AG08395 (cell line): Measurements from ENCODE around the gene XYLT2.
A peak's percentile ranks its signal among the peaks of the same experiment; 100 is the strongest.
"Not testable (repeated sequence)": the region's sequence is repeated elsewhere in the genome, so short reads cannot be mapped to it uniquely, and the experiment has no call there.

Source experiments
- DNase-seq: peaks from one replicate; pipeline ENCODE4 v3.0.0; 2012; ENCODE audit warnings: mixed read lengths, low spot score

XYLT2 gene

DNA sequence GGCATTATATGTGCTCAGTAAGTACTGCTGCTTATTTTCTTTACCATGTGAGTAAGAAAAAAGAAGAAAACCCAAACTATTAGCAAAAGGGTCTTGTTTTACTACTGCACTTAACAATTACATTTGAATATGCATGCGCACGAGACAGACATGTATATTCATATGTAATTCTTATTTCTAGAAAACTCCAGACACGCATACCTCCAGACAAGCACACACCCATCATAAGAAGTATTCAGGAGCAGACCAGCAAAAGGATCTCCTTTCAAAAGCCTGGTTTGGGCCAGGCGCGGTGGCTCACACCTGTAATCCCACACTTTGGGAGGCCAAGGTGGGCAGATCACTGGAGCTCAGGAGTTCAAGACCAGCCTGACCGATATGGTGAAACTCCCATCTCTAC lies 43.6 kb downstream of the XYLT2 start:
- no peak for DNase-seq

DNA sequence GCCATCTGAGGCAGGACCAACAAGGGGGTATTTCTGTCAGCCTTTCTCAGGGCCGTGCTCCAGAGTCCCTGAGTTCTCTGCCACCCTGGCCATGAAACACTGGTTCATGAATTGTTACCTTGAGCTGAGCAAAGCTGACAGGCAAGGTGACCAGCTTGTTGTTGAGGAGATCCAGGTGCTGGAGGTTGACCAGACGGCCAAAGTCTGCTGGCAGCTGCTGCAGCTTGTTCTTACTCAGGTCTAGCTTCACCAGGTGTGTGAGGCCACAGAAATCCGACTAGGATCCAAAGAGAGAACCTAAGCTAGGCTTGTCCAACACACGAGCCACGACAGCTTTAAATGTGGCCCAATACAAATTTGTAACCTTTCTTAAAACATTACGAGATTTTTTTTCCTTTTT lies 46.7 kb downstream of the XYLT2 start:
- no peak for DNase-seq

DNA sequence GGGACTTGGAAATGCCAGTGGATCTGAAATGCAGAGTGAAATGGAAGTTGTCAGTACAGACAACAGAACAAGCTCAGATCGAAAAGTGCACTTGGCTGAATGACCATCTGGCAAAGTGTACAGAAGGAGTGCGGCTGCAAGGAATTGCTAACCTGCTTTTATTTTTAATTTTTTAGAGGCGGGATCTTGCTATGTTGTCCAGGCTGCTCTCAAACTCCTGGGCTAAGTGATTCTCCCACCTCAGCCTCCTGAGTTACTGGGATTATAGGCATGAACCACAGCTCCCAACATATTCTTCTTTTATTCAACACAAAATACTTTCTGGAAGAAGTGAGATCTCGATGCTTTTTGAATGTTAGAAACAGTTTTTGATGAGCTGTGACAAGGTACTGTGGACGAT lies 47.8 kb downstream of the XYLT2 start:
- no peak for DNase-seq

DNA sequence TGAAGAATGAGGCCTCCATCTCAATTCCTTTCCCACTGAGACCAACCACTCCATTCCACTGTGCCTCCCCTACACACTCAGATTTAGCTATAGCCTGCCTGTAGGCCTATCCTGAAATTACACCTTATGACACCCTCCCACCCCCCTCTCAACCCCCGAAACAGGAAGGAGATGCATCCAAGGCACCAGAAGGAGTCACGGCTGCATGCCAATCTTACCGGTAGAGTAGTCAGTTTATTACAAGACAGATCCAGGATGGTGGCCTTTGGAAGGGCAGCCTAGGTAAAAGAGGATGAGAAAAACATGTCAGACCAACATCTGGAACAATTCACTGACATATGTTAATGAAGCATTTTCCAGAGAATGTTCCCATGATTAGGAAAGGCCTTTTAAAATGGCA lies 48.8 kb downstream of the XYLT2 start:
- DNase-seq = peak; percentile 1

DNA sequence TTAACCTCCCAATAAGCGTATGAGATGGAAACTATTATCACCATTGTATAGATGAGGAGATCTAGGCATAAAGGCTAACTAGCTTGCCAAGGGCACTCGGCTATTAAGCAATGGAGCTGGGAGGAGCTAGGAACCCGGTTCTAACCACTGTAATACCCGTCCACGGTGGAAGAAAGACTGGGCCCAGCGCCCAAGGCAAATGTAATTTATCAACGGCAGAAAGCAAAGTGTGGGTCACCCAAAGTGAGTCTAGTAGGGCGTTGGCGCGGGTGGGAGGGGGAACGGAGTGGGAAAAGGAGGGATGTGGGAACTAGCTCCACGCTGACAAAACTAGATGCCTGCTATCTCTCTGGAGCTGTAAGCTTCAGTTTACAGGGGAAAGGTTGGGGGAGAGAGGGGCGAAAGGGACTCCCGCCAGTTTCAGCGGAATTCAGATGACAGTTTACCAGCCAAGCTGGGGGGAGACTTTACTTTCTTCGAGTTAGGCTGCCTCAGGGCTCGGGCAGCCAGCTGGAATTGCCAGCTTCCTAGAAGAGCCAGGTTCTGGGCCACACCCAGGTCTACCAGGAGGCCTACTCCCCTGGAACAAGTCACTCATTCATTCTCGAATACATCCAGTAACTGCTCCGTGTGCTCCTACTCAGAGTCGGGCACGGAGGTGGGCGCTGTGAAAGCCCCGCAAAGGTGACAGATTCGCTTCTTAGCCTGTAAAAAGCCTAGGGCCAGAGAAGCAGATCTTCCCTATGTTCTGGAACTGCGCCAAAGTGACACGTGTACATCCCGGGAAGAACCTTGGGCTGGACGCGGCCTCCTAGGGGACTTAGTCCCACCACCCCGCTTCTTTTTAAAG lies 50.6 kb downstream of the XYLT2 start:
- peak; percentile 76 for DNase-seq

DNA sequence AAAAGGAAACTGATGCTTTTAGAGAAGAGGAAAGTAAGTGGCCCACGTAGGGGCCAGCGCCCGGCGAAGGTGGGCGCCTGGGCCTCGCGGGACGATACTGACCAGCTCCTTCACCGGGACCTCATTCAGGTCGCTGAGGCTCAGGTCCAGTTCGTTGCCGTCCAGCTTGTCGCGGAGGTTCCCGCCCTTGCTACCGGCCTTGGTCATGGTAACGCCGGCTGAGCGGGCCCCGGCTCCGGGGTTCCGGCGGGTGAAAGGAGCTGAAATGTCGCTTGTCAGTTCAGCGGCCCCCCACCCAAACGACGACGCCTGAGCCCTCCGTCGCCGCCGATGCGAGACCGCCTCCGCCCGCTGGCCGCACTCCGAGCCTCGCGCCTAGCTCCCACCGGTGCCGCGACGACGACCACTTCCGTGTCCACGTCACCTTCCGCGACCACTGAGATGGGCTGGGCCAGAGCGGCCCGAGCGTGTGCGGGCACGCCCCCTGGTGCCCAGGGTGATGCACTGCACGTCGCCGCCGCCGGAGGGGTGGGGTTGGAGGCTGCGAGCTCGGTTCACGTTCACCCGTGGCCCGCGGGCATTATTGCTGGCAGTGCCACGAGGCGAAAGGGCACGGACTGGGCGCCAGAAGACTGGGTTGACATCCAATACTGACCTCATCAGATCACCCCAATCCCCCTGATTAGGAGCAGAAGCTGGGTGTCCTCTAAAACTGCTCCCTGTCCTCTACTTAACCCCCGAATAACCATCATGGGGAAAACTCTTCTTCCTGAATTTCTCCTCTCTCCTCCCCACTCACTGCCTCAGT lies 51.4 kb downstream of the XYLT2 start, which contains the start of gene LRRC59:
Gene LRRC59 (minus strand): TSS at position 413 of the 808 bp plus-strand sequence. CDS start 206 bp downstream, at position 207.
- DNase-seq = peak; percentile 93

DNA sequence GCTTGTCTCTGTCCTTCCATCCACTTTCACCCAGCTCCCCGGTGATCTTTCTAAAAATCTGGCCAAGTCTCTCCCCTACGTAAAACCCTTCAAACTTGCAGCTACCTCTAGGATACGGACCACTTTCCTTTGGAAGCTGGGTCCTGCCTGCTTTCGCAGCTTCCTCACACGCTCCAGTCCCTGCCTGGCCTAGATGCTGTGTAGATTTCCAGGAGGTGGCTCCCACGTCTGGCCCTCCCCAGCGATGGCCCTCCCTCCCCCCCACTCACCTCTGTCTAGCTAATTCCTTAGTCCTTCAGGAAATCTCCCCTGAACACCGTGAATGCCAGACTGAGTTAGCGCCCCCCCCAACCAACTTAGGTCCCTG lies 52.0 kb downstream of the XYLT2 start:
- DNase-seq = no peak

DNA sequence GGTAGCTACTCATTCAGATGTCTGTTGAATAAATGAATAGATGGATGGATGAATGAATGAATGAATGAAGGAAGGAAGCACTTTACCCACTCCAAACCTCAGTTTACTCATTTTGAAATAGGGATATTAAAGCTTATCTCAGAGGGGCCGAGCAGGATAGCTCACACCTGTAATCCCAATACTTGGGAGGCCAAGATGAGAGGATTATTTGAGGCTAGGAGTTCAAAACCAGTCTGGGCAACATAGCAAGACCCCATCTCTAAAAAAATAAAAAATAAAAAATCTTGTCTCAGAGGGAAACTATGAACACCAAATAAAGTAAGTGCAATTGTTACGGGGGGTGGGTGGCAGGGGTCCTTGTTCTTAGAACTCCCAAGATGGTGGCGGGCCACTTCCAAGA lies 52.7 kb downstream of the XYLT2 start:
- not testable (repeated sequence) for DNase-seq

DNA sequence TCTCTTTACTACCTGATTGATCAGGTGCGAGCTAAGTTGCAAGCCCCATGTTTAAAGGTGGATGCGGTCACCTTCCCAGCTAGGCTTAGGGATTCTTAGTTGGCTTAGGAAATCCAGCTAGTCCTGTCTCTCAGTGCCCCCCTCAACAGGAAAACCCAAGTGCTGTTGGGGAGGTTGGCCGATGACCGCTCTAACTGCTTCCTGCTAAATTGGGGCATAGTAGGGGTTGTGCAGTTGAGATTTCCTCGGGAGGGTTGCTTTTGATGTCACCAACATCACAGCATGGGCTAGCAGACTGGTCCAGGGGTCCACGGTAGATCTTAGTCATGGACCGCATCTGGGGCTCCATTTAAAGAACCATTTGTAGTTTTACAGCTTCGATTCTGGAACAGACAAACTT lies 53.7 kb downstream of the XYLT2 start:
- not testable (repeated sequence) for DNase-seq

DNA sequence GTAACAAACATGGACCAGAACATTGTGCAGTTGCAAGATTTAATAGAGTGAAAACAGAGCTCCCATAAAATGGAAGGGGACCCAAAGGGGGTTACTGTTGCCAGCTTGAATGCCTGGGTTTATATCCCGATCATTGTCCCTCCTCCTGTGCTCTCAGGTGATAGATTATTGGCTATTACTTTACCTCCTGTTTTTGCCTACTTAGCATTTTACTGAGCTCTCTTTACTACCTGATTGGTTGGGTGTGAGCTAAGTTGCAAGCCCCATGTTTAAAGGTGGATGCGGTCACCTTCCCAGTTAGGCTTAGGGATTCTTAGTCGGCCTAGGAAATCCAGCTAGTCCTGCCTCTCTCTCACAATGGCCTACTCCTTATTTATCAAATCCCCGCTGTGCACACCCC lies 59.4 kb downstream of the XYLT2 start:
- DNase-seq = not testable (repeated sequence)

DNA sequence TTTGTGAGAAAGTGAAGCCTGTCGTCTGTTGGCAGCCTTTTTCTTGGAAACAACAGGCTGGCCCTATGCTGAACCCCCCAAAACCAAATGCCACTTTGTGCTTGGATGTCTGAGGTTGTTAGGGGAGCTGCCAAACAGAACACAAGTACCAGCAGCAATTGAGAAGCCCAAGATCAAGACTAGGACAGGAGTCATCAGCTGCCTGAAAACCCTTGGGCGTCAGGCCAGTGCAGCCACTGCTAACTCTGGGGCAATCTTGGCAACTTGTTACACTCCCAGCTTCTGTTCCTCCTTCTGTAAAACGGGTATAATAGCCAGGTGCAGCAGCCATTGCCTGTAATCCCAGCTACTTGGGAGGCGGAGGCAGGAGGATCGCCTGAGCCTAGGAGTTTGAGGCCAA lies 60.7 kb downstream of the XYLT2 start:
- DNase-seq = no peak

DNA sequence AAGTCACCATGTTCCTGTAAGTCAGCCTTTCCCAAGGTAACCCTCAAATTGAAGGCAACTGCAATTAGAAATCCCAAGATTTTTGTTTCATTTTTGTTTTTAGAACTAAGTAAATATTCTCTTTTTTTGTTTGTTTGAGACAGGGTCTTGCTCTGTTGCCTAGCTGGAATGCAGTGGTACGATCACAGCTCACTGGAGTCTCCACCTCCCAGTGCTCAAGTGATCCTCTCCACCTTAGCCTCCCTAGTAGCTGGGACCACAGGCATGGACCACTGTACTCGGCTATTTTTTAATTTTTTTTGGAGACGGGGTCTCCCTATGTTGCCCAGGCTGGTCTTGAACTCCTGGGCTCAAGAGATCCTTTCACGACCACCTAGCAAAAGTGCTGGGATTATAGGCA lies 62.0 kb downstream of the XYLT2 start:
- no peak for DNase-seq
